Activated CD4-positive, alpha-beta T cell treated with anti-CD3 and anti-CD28 coated beads for 36 hours (primary cell): ENCODE results near the gene TUBGCP6. TPM values are rescaled to one million over a fixed set of nuclear protein-coding genes. Genes with fewer than 3 reads are reported as not detected.
"Not testable (repeated sequence)": the region's sequence is repeated elsewhere in the genome, so short reads cannot be mapped to it uniquely, and the experiment has no call there.

Source experiments
- ATAC-seq: fragments of 200-7000 bp; cut with Tn5 transposase; one replicate; pipeline ENCODE4 v1.10.0; 2021; ENCODE audit warnings: mild to moderate bottlenecking, moderate library complexity
- CTCF ChIA-PET: fragments of 350-600 bp; sonication (Branson Sonifier 250); formaldehyde crosslinking; loops from one replicate; lab custom pipeline; 2021; ENCODE audit warnings: antibody characterized with exemption; lab: Charles Lee
- POLR2A ChIA-PET: fragments of 350-600 bp; sonication (Branson Sonifier 250); formaldehyde crosslinking; loops from one replicate; lab custom pipeline; 2021; ENCODE audit warnings: antibody characterized with exemption, inconsistent platforms; lab: Charles Lee
- DNase-seq: peaks from one replicate; pipeline ENCODE4 v3.0.0-alpha.2; 2020
- H3K27ac Mint-ChIP-seq: one replicate; pipeline ENCODE4 v1.8.0; 2021; ENCODE audit warnings: mixed read lengths
- H3K27me3 Mint-ChIP-seq: one replicate; pipeline ENCODE4 v1.8.0; 2021; ENCODE audit warnings: mixed read lengths
- H3K36me3 Mint-ChIP-seq: one replicate; pipeline ENCODE4 v1.8.0; 2021; ENCODE audit warnings: low read depth, mixed read lengths
- H3K4me1 Mint-ChIP-seq: one replicate; pipeline ENCODE4 v1.8.0; 2021; ENCODE audit warnings: mixed read lengths
- H3K4me3 Mint-ChIP-seq: one replicate; pipeline ENCODE4 v1.8.0; 2021; ENCODE audit warnings: mild to moderate bottlenecking, moderate library complexity, mixed read lengths
- H3K9me3 Mint-ChIP-seq: one replicate; pipeline ENCODE4 v1.8.0; 2021; ENCODE audit warnings: low read depth, mixed read lengths
- intact Hi-C, 2 experiments: fragments of 100-400 bp; cut with DNase I in 1 of 2; cut with micrococcal nuclease in 1 of 2; formaldehyde crosslinking; loops; one replicate each; pipeline versions ENCODE4 v1.14.2 to v1.15.1; 2022 to 2024; cut with DNase I, micrococcal nuclease
- total RNA-seq, 2 experiments: library from RNA; stranded (reverse); gene quantifications; one replicate each; pipeline ENCODE4 v1.2.3, GENCODE V29; 2021

The TUBGCP6 gene
- total RNA-seq, 2 experiments from 2014 or later, result 42.2 to 49.2 TPM

GRCh38 chr22:50174382-50175190 lies 70.2 kb downstream of the TUBGCP6 start:
- H3K4me3 Mint-ChIP-seq, result no peak overlapping the region
- no peaks in the 10 kb centered on the region for H3K9me3 Mint-ChIP-seq
- H3K36me3 Mint-ChIP-seq, result no peaks in the 10 kb centered on the region
- POLR2A ChIA-PET, result no interaction called here
- no peaks in the 10 kb centered on the region for H3K4me1 Mint-ChIP-seq
- H3K27ac Mint-ChIP-seq, result no peak overlapping the region
- DNase-seq, result peak; percentile 13
- CTCF ChIA-PET, result interaction anchor here (0.6 kb wide), 1 partner anchor 45 kb away, joined by 4 read pairs; no protein-coding TSS in a partner anchor
- intact Hi-C loops, result no loop called here
- peaks cover 15% of the 10 kb centered on the region for H3K27me3 Mint-ChIP-seq
- ATAC-seq, result no peak

DNA sequence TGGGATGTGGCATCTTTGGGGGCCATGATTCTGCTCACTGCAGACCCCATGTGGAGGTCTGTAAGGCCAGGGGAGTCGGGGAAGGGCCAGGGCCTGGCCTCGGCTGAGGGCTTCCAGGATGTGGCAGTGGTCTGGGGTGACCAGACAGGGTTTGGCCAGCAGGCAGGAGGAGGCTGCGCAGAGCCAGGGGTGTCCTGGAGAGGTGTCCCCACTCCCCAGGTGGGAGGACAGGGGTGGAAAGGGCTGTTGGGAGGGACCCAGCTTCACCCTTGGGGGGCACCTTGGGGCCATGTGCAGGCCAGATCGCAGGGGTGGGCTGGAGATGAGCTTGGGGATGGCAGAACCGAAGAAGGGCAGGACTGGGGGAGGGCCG lies 70.9 kb downstream of the TUBGCP6 start:
- Mint-ChIP-seq H3K4me1 (peaks cover under 1% of the 10 kb centered on the region), H3K36me3 (no peaks in the 10 kb centered on the region), H3K27ac (no peak overlapping the region)

DNA sequence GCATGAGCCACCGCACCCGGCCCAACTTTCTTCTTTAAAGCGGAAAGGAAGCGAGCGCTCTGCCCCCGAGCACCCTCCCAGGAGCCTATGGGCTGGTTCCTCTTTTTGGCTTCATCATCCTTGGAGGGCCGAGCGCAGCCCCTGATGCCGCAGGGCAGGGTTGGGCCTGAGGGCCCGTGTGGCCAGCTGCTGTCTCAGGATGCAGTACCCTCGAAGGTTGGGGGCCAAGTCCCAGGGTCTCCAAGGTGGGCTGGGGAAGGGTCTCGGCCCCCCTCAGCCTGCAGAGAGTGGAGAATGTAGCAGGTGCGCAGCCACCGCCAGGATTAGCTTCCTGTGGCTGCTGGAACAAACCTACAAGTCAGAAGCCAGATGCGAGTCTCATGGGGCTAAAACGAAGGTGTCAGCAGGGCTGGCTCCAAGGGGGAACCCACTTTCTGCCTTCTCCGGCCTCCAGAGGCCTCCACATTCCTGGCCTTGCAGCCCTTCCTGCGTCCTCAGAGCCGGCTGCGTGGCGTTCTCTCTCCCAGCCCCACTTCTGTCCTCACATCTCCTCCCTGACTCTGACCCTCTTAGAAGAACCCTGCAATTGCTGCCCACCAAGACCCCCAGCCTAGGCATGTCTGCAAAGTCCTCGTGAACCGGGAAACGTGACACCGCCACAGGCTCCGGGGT lies 71.4 kb downstream of the TUBGCP6 start:
- intact Hi-C loops, result no loop called here
- ChIA-PET POLR2A (interaction anchor here (0.7 kb wide), 1 partner anchor 17 kb away, joined by 8 read pairs; no protein-coding TSS in a partner anchor), CTCF (no interaction called here)
- Mint-ChIP-seq H3K27me3 (peaks cover 22% of the 10 kb centered on the region), H3K4me3 (no peak overlapping the region), H3K4me1 (peaks cover 2% of the 10 kb centered on the region), H3K9me3 (no peaks in the 10 kb centered on the region), H3K36me3 (no peaks in the 10 kb centered on the region), H3K27ac (no peak overlapping the region)
- DNase-seq (peak; percentile 11), ATAC-seq (no peak)

More for the DNA sequence above, 70.9 kb downstream of the TUBGCP6 start:
- no peak for DNase-seq
- ATAC-seq, result no peak
- intact Hi-C loops, result no loop called here
- ChIA-PET CTCF (no interaction called here), POLR2A (no interaction called here)
- no peak overlapping the region for H3K4me3 Mint-ChIP-seq
- no peaks in the 10 kb centered on the region for H3K9me3 Mint-ChIP-seq
- peaks cover 16% of the 10 kb centered on the region for H3K27me3 Mint-ChIP-seq

GRCh38 chr22:50171965-50172421 lies 72.8 kb downstream of the TUBGCP6 start:
- ATAC-seq (no peak), DNase-seq (no peak)
- peaks cover 30% of the 10 kb centered on the region for H3K27me3 Mint-ChIP-seq
- peaks cover 2% of the 10 kb centered on the region for H3K4me1 Mint-ChIP-seq
- H3K9me3 Mint-ChIP-seq, result no peaks in the 10 kb centered on the region
- H3K36me3 Mint-ChIP-seq, result no peaks in the 10 kb centered on the region
- H3K4me3 Mint-ChIP-seq, result no peak overlapping the region
- POLR2A ChIA-PET, result no interaction called here
- intact Hi-C loops, result no loop called here
- CTCF ChIA-PET, result interaction anchor here (0.5 kb wide), 1 partner anchor 331 kb away, joined by 3 read pairs; no protein-coding TSS in a partner anchor
- H3K27ac Mint-ChIP-seq, result no peak overlapping the region

GRCh38 chr22:50171319-50171964 lies 73.4 kb downstream of the TUBGCP6 start:
- ChIA-PET CTCF (interaction anchor here (0.5 to 0.9 kb wide), 3 partner anchors 178 to 492 kb away, joined by 3 read pairs; no protein-coding TSS in a partner anchor), POLR2A (interaction anchor here (0.6 to 0.9 kb wide), 2 partner anchors 16 to 231 kb away, joined by 3 to 7 read pairs; no protein-coding TSS in a partner anchor)
- Mint-ChIP-seq H3K4me1 (peaks cover 2% of the 10 kb centered on the region), H3K9me3 (no peaks in the 10 kb centered on the region), H3K27ac (no peak overlapping the region), H3K36me3 (no peaks in the 10 kb centered on the region), H3K27me3 (peaks cover 30% of the 10 kb centered on the region), H3K4me3 (peak overlapping the region; percentile 64)
- ATAC-seq (no peak), DNase-seq (no peak)
- intact Hi-C loops, result no loop called here

- no peak for DNase-seq
- no peaks in the 10 kb centered on the region for H3K9me3 Mint-ChIP-seq
- H3K36me3 Mint-ChIP-seq, result no peaks in the 10 kb centered on the region
- CTCF ChIA-PET, result interaction anchor here (0.7 to 0.9 kb wide), 2 partner anchors 177 to 491 kb away, joined by 3 read pairs; no protein-coding TSS in a partner anchor
- POLR2A ChIA-PET, result interaction anchor here (0.6 to 0.9 kb wide), 2 partner anchors 17 to 230 kb away, joined by 3 to 7 read pairs; no protein-coding TSS in a partner anchor
- H3K27me3 Mint-ChIP-seq, result peaks cover 30% of the 10 kb centered on the region
- H3K27ac Mint-ChIP-seq, result no peak within 1 kb of the TSS
- ATAC-seq, result no peak
- peak within 1 kb of the TSS; percentile 64 for H3K4me3 Mint-ChIP-seq
- intact Hi-C loops, result loop anchor here in 1 of 2 experiments (1.0 kb wide), 2 partner anchors 15 to 20 kb away; partner anchors contain the start of gene TRABD
- H3K4me1 Mint-ChIP-seq, result peaks cover 2% of the 10 kb centered on the region
Observed at GRCh38 chr22:50170453-50171318, 74.1 kb downstream of the TUBGCP6 start, which contains the start of gene PANX2. PANX2 (plus strand) TSS chr22:50170731; CDS start chr22:50170731, 0 bp downstream.

GRCh38 chr22:50169774-50170341 lies 75.0 kb downstream of the TUBGCP6 start:
- ChIA-PET POLR2A (no interaction called here), CTCF (no interaction called here)
- peak; percentile 83 for DNase-seq
- Mint-ChIP-seq H3K4me3 (peak overlapping the region; percentile 49), H3K36me3 (no peaks in the 10 kb centered on the region), H3K27ac (no peak overlapping the region), H3K9me3 (no peaks in the 10 kb centered on the region), H3K27me3 (peaks cover 30% of the 10 kb centered on the region), H3K4me1 (peaks cover 2% of the 10 kb centered on the region)
- intact Hi-C loops, result loop anchor here in 1 of 2 experiments (1.0 kb wide), 2 partner anchors 15 to 20 kb away; partner anchors contain the start of gene TRABD
- peak; percentile 83 for ATAC-seq

GRCh38 chr22:50169181-50169759 lies 75.6 kb downstream of the TUBGCP6 start:
- intact Hi-C loops, result no loop called here
- Mint-ChIP-seq H3K36me3 (no peaks in the 10 kb centered on the region), H3K27me3 (peaks cover 32% of the 10 kb centered on the region), H3K4me3 (peak overlapping the region; percentile 36), H3K27ac (no peak overlapping the region), H3K9me3 (no peaks in the 10 kb centered on the region), H3K4me1 (peaks cover 2% of the 10 kb centered on the region)
- CTCF ChIA-PET, result no interaction called here
- POLR2A ChIA-PET, result no interaction called here
- DNase-seq (no peak), ATAC-seq (no peak)

DNA sequence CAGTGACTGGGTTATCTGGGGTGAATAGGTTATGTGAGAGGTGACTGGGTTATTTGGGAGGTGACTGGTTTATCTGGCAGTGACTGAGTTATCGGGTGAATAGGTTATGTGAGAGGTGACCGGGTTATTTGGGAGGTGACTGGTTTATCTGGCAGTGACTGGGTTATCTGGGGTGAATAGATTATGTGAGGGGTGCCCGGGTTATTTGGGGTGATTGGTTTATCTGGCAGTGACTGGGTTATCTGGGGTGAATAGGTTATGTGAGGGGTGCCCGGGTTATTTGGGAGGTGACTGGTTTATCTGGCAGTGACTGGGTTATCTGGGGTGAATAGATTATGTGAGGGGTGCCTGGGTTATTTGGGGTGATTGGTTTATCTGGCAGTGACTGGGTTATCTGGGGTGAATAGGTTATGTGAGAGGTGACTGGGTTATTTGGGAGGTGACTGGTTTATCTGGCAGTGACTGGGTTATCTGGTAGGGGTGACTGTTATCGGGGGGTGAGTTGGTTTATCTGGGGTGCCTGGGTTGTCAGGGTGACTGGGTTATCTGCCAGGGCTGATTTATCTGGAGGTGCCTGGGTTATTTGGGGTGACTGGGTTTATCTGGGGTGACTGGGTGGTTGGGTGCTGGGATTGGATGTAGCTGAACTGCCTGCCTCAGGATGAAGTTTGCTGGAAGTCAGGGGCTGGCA lies 76.2 kb downstream of the TUBGCP6 start:
- ATAC-seq, H3K4me1 Mint-ChIP-seq, POLR2A ChIA-PET, CTCF ChIA-PET, DNase-seq, H3K36me3 Mint-ChIP-seq, intact Hi-C loops, H3K9me3 Mint-ChIP-seq: not testable (repeated sequence)
- Mint-ChIP-seq H3K4me3 (peak overlapping the region; percentile 36), H3K27ac (peak overlapping the region; percentile 33), H3K27me3 (peaks cover 34% of the 10 kb centered on the region)
